GM19372 (cell line): ENCODE measurements around the gene PAEP.
"Not testable (repeated sequence)": the region's sequence is repeated elsewhere in the genome, so short reads cannot be mapped to it uniquely, and the experiment has no call there.

ENCODE experiments used
- ATAC-seq: cut with Tn5 transposase; IDR thresholded peaks from one replicate; pipeline ENCODE4 v1.9.1; 2021; ENCODE audit warnings: mild to moderate bottlenecking, low read depth, moderate library complexity; ENCODE audit not compliant: unreplicated experiment

Gene PAEP

DNA sequence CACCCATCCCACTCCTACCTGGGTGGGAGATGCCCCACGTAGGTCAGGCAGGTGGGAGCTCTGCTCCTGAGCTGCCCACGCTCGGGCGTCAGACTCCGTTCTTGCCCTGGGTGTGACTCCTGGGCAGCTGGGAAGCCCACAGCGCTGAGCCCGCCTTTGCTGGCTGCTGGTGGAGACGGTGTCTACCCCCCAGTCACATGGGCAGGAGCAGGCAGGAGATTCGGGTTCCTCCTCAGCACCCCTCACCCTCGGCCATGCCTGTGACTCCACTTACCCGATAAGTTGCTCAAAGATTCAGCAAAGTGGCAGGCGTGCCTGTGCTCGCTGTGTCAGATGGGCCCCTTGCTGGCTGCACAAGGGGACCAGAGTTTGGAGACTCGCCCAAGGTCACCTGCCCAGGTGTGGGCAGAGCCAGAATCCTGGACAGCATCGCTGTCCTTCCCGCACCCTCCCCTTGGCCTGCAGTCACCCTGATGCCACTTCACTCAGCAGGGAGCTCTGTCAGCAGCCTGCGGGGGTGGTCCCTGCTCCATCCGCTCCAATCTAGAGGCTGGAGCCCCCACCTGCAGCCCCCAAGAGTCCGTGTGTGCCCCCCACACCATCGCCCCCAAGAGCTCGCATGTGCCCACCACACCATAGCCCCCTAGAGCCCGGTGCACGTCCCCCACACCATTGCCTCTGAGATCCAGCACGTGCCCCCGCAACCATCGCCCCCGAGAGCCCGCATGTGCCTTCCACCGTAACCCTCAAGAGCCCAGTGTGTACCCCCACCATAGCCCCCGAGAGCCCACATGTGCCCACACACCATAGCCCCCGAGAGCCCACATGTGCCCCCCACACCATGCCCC is 36.1 kb upstream of the PAEP start:
- ATAC-seq: no peak

DNA sequence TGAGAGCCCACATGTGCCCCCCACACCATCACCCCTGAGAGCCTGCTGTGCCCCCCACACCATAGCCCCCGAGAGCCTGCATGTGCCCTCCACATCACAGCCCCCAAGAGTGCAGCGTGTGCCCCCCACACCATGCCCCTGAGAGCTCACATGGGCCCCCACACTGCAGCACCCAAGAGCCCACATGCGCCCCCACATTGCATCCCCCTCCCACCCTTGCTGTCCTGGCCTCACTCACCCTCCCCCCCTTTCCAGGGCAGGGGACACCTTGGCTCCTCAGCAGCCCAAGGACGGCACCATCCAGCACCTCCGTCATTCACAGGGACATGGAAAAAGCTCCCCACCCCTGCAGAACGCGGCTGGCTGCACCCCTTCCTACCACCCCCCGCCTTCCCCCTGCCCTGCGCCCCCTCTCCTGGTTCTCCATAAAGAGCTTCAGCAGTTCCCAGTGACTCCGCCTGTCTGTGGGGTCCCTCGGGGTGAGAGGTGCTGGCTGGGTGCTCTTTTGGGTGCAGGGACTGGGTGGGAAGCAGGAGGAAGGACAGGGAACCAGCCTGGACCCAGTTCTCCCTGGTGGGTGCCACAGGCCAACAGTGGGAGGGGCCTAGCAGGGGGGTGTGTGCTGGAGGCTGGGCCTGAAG is 35.3 kb upstream of the PAEP start:
- ATAC-seq: no peak

DNA sequence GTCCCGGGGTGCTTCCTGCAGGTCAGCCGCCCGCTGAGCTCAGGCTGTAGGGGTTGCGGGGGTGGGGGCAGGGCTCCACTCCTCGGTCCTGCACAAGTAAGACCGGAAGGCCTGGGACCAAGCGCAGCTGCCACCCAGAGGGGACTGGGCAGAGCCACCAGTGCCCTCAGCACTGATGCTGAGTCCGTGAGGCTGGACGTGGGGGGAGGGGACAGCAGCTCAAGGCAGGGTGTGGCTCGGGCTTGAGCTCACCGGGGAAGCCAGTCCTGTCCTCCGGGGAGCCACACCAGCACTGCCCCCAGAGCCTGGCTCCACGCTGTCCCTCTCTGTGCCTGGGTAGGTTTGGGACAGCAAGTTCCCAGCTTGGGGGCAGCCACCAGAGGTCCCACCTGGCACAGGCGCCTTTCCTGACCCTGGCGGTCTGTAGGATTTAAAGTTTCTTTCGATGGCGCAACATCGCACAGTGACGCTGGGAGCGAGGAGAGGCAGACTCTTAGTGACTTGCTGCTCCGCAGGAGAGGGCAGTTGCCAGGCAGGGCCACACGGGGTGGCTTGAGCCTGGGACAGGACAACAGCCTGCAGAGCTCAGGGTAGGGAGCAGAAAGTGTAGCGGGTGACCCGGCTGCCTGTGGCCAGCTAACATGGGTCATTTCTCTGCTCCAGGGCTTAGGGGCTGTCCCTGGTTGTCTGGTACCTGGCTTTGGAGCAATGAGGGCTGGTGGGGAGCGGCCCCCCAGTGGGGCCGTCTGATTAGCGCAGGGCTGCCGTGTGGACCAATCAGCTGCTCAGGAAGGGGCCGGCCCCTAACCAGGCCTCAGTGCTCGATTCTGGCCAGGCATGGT is 34.6 kb upstream of the PAEP start:
- no peak for ATAC-seq

DNA sequence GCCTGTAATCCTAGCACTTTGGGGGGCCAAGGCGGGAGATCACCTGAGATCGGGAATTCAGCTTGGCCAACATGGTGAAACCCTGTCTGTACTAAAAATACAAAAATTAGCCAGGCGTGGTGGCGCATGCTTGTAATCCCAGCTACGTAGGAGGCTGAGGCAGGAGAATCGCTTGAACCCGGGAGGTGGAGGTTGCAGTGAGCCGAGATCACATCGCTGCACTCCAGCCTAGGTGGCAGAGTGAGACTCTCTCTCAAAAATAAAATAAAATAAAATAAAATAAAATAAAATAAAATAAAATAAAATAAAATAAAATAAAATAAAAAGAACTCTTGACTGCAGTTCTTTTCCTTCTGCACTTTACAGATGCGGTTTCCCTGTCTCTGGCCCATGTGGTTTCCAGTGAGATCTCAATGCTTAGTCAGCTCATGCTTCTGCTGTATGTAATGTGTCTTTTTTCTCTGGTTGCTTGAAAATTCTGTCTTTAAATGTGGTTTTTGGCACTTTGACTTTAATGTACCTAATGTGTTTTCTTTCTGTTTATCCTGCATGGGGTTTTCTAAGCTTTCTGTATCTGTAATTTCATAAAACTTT is 32.6 kb upstream of the PAEP start:
- not testable (repeated sequence) for ATAC-seq

DNA sequence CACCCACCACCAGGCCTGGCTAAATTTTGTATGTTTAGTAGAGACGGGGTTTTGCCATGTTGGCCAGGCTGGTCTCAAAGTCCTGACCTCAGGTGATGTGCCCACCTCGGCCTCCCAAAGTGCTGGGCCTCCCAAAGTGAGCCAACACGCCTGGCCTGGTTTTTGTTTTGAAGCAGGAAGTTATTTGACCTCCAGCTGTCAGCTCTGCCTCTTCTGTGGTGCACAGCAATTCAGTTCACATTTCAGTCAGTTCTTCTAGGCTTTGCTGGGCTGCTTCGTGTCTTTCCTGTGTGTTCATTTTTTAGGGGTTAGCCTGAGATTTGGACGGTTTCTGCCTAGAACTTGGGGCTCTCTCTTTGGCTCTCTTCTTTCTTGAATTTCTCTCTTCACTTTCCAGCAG is 31.4 kb upstream of the PAEP start:
- ATAC-seq: no peak

DNA sequence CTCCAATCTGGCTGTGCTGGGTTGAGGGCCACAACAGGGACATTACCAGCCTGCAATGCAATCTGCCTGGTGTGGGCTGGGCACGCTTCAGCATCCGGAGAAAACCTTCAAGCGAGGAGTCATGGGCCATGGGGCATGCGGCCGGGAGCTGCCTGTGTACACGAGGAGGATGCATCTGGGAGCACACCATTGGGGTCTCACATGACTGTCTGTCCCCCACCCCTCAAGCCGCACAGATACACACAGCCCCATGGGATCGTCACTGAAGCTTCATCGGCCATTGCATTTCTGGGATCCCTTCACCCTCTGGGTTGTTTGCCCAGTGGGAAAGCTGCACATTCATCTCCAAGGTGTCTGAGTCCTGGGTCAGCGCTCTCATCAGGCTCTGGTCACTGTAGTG is 30.5 kb upstream of the PAEP start:
- ATAC-seq: no peak

DNA sequence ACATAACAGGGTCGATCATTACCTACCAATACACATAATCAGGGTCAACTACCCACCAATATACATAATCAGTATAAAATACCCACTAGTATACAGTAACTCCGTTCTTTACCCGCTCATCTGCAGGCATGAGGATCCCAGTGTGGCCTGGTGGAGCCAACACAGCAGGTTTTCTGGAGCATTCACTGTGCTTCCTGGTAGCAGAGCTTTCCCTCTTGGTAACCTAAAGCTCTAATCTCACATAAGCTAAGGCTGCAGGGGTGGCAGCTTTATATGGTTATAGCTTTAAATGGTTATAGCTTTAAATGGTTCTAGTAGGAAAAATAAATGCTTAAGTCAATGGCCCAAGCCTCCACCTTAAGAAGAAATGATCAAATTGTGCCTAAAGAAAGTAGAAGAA is 28.4 kb upstream of the PAEP start:
- no peak for ATAC-seq

DNA sequence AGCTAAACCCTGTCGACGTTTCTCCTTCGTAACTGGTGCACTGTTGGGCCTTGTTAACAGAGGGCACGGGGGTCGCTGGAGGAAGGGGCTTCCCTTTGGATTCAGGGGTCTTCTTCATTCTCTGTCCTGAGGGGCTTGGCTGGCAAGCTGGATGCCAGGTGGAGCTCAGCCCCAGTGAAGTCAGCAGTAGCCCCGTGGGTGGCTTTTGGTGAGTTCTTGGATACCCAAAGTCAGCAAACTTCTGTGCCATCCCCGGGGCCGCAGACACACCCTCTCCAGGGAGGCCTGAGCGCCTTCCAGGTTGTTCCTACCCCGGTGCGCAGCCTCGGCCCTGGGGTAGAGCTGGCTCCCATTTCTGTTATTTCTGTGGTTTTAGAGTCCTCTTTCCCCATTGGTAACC is 27.9 kb upstream of the PAEP start:
- ATAC-seq: no peak

DNA sequence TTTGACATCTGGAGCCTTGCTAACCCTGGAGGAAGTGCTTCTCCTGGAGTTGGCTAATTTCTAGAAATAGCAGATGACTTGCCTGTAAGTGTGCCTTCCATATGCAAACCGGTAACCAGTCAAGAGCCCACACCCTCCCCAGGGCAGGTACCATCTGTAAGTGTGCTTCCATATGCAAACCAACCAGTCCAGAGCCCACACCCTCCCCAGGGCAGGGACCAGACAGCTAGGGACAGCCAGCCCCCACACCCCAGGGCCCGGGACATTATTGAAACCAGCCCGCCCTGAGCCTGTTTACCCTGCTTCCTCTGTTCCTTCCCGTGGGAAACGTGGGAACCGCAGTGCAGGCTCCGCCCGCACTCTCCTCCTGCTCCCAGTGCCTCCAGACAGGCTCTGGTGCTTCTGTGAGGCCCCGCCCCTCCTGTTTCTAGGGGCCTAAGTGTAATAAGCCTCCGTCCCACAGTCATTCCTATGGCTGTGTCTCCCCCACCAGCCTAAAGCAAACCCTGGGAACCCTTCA is 27.3 kb upstream of the PAEP start:
- ATAC-seq: not testable (repeated sequence)

DNA sequence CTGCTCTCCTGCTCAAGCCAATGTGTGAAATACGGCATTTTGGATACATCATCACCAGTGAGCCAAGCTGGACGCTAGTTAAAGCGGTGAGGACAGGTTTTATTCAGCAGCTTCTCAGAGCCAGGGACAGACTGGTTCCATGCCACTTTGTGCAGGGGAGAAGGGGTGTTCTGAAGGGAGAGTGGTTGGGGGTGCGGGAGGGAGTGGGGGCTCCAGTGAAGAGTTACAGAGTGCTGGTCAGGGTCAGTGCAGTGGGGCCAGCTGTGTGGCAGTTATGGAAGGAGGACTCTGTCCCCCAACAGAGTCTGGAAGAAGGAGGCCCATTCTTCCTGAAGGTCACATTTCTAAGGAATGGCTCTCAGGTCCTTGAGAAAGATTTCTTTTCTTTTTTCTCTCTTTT is 26.7 kb upstream of the PAEP start:
- not testable (repeated sequence) for ATAC-seq

DNA sequence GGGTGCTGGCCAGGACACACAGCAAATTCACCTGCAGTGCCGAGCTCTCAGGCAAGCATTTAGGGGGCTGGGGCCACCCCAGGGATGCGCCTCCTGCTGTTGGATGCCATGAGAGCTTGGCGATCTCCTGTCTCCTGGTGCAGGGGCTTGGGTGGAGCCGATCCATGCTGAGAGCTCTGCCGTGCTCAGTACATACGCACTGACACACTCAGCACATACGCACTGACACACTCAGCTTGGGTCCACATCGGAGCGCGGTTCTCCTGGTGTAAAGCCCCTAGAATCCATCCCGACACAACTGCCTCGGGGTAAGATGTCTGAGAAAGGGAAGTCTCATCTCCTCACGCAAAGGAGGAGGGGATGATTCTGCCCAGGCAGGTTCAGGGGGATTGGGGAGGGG is 25.9 kb upstream of the PAEP start:
- not testable (repeated sequence) for ATAC-seq

DNA sequence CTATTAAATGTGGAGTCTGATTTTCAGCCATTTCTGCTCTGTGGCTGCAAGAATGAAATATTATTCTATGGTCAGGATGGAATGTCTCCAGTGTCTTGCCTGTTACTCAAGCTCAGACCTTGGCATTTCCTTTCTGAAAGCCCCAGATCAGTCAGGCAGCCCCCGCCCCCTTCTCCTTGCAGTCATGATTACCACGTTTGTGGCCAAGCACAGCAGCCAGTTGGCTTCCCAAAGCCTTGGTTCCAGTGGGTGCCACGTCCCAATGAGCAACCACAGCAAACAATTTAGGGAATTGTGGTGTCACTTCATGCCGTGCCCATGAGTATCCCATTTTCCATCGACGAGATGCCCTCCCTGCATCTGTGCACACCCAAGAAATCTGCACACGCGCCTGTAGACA is 25.3 kb upstream of the PAEP start:
- ATAC-seq: no peak

DNA sequence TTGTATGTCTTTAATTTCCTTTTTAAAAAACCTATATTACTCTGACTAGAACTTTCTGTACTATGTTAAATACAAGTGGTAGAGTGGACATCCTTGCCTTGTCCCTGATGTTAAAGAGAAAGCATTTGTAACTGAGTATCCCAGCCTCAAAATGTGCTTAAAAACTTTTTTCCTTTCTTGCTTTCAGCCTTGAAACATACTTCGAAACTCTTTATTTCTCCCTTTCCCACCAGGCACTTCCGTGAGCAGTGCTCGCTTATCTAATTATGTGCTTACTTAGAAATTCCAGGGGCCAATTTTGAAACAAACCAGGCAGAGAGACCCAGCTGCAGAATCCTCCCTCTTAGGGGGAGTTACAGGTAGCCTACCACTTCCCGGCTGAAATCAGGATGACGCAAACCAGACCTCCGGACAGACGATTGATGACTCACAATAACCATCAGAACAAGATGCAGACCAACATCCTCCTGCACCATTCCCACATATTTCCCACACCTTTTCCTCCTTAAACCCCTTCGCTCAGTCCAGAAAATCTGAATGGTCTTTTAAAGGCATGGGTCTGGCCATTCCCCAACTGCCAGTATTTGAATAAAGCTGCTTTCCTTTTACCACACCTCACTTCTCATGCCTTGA is 18.2 kb upstream of the PAEP start:
- not testable (repeated sequence) for ATAC-seq

DNA sequence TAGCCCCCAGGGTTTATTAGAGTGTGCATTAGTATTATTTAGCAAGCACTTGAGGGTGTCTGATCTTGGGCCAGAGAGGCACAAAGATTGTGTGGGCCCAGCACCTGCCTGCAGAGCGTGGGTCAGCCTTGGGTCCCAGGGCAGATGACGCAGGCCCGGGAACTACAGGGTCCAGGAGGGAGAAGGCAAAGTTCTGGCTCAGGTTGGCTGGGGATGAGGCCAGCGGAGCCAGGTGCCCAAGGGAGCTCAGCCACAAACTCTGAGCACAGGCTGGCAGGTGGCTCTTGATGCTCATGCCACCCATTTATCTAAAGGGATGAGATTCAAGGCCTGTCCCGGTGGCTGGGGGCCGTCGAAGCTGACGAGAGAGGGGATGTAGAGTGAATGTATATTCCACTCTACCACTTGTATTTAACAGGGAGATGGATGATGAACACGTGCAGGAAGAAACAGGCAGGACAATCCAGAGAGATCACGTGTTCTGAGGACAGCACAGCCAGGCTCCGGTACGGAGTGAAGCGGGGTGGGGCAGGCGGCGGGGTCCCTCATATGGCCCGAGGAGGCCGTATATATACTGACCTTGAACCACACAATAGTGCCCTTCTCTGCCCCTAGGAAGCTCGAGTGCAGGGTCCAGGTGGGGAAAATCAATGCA is 16.4 kb upstream of the PAEP start:
- no peak for ATAC-seq

DNA sequence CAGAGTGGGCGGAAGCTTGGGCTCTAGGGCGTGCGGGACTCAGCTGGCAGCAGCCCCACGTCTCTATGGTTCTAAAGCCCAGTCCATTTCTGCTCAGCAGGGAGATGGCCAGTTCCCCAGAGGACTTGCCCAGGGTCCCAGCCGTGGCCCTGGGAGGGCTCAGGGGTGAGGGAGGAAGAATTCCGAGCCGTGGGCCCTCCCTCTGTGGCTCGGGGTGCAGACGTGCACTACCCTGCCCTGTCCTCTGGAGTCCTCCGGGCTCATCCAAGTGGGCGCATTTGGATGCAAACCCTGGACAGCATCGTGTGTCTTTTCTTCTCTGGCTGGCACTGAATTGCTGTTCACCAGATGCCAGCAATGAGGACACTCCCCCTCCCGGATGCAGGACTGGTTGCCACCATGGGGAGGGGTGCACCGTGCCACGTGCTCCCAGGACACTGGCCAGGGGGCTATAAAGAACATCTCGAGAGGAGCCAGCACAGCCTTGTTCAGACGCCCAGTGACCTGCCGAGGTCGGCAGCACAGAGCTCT is 15.8 kb upstream of the PAEP start, which contains the start of gene OBP2A:
TSS of gene OBP2A (plus strand) at position 481 of the 531 bp plus-strand sequence. CDS start 55 bp downstream, outside the sequence.
- not testable (repeated sequence) for ATAC-seq

DNA sequence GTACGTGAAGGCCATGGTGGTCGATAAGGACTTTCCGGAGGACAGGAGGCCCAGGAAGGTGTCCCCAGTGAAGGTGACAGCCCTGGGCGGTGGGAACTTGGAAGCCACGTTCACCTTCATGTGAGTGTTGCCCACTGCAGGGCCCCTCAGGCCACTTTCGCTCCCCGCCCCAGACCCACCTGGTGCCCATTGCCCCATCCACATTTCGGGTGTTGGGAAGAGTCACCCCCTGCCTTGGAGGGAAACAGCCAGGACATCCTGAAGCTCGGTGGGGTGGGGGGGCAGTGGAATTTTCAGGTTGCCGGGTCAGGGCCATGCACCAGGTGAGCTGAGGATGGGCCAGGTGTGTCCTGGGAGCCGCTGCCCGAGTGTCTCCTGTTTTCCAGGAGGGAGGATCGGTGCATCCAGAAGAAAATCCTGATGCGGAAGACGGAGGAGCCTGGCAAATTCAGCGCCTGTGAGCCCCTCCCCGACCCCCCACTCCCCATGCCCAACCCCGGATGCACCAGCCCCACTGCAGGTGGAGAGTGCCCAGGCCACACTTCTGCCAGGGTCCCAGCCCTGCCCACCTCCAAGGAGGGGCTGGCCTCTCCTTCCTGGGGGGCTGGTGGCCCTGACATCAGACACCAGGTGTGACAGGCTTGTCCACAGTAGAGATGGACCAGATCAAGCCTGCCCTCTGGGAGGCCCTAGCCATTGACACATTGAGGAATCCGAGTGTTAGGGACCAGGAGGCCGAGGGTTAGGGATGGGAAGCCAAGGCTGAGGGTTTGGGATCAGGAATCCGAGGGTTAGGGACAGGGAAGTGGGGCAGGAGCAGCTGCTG is 14.6 kb upstream of the PAEP start:
- not testable (repeated sequence) for ATAC-seq

DNA sequence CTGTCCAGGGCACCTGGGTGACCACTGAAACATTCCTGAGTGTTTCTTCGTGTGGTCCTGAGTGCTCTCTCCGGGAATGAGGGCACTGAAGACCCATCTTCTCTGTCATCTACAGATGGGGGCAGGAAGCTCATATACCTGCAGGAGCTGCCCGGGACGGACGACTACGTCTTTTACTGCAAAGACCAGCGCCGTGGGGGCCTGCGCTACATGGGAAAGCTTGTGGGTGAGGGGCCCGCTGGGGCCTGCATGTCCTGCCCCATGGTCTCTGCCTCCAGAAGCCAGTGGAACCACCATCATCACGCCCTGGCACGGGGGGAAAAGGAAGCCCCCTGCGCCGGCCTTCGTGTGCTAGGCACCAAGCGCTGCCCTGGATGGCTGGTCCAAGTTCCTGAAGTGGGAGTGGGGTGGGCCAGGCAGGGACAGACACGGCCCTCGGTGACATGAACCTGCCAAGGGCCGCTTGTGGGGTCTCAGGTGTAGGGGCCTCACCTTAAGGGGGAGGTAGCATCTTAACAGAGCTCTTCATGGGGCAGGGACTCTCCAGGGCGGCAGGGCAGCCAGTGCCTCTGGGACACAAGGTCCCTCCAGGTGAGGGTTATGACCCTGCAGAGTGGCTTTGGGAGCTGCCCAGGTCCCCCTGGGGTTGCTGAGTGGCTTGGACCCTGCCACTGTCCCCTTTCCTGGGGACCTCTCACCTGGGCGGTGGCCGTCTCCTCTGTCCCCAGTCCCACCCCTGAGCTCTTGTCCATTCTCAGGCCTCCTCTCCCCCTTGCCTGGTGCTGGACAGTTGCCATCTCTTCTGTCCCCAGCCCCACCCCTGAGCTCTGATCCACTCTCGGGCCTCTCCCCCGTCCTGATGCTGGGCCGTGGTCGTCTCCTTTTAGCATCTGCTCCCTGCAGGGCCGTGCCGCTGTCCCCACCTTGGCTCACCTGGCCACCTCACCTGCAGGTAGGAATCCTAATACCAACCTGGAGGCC is 13.5 kb upstream of the PAEP start:
- no peak for ATAC-seq
